PC-3 (cell line): ENCODE data around the gene TNFRSF25. TPM values are rescaled to one million over a fixed set of nuclear protein-coding genes. Genes with fewer than 3 reads are reported as not detected.

Source experiments
- ATAC-seq: fragments of 200-7000 bp; cut with Tn5 transposase; 2 replicates; pipeline ENCODE4 v1.9.1; 2020; ENCODE audit warnings: mild to moderate bottlenecking, moderate library complexity
- BruUV-seq: library from RNA; stranded (reverse); fragments of 400-500 nt; replicated peaks from 2 replicates; lab custom pipeline; 2021; lab: Mats Ljungman, UMichigan
- CTCF ChIA-PET: fragments of 300-600 bp; sonication (Branson Sonifier 250); formaldehyde crosslinking; loops from one replicate; lab custom pipeline; 2022; ENCODE audit warnings: antibody characterized with exemption; lab: Charles Lee
- POLR2A ChIA-PET: fragments of 300-600 bp; sonication (Branson Sonifier 250); formaldehyde crosslinking; loops from one replicate; lab custom pipeline; 2022; ENCODE audit warnings: antibody characterized with exemption; ENCODE audit not compliant: unreplicated experiment; lab: Charles Lee
- DNase-seq: peaks from one replicate; pipeline ENCODE4 v3.0.0-alpha.2; 2015
- H2AFZ ChIP-seq: fragments of 300-600 bp; sonication (generic); 2 replicates; pipeline ENCODE4 v1.6.0; 2016; ENCODE audit warnings: antibody characterized with exemption, low read length
- H3F3A ChIP-seq: fragments of 300-600 bp; sonication (generic); one replicate; pipeline ENCODE4 v1.6.0; 2017; ENCODE audit warnings: antibody characterized with exemption, low read length, control low read depth, mild to moderate bottlenecking; ENCODE audit not compliant: unreplicated experiment
- H3K27ac ChIP-seq: fragments of 300-600 bp; sonication (generic); 2 replicates; pipeline ENCODE4 v1.5.1; 2016; ENCODE audit warnings: mild to moderate bottlenecking, low read length
- H3K27me3 ChIP-seq: fragments of 300-600 bp; sonication (generic); 2 replicates; pipeline ENCODE4 v1.6.1; 2016; ENCODE audit warnings: low read length, mixed read lengths
- H3K36me3 ChIP-seq: fragments of 300-600 bp; sonication (generic); 2 replicates; pipeline ENCODE4 v1.6.1; 2016; ENCODE audit warnings: low read depth, mixed run types, low read length, mixed read lengths
- H3K4me1 ChIP-seq: fragments of 300-600 bp; sonication (generic); 2 replicates; pipeline ENCODE4 v1.5.1; 2016; ENCODE audit warnings: low read length; ENCODE audit not compliant: insufficient read depth
- H3K4me2 ChIP-seq: fragments of 300-600 bp; sonication (generic); 2 replicates; pipeline ENCODE4 v1.6.0; 2016; ENCODE audit warnings: low read length
- H3K4me3 ChIP-seq: fragments of 300-600 bp; sonication (generic); 2 replicates; pipeline ENCODE4 v1.5.1; 2016; ENCODE audit warnings: mild to moderate bottlenecking, low read length, mixed read lengths
- H3K79me2 ChIP-seq: fragments of 300-600 bp; sonication (generic); 2 replicates; pipeline ENCODE4 v1.6.1; 2017; ENCODE audit warnings: low read length, mixed read lengths
- H3K9ac ChIP-seq: fragments of 300-600 bp; sonication (generic); 2 replicates; pipeline ENCODE4 v1.6.0; 2016; ENCODE audit warnings: mild to moderate bottlenecking, low read length
- H3K9me2 ChIP-seq: fragments of 300-600 bp; sonication (generic); replicated peaks from 2 replicates; pipeline ENCODE4 v1.6.1; 2016; ENCODE audit warnings: mixed run types, low read length, mixed read lengths
- H3K9me3 ChIP-seq: fragments of 300-600 bp; sonication (generic); 2 replicates; pipeline ENCODE4 v1.6.1; 2016; ENCODE audit warnings: low read length, mixed read lengths
- H4K20me1 ChIP-seq: fragments of 300-600 bp; sonication (generic); 2 replicates; pipeline ENCODE4 v1.6.1; 2016; ENCODE audit warnings: low read length, mixed read lengths
- EZH2 ChIP-seq: fragments of 300-600 bp; sonication (generic); IDR thresholded peaks from one replicate; pipeline ENCODE4 v1.6.1; 2017; ENCODE audit warnings: antibody characterized with exemption, mild to moderate bottlenecking, low read length; ENCODE audit not compliant: unreplicated experiment
- EZH2phosphoT487 ChIP-seq: fragments of 300-600 bp; sonication (generic); IDR thresholded peaks from 2 replicates; pipeline ENCODE4 v1.6.1; 2018; ENCODE audit warnings: mild to moderate bottlenecking, antibody characterized with exemption, low read length, borderline replicate concordance
- intact Hi-C: fragments of 100-400 bp; cut with micrococcal nuclease; formaldehyde crosslinking; loops from 2 replicates; pipeline ENCODE4 v1.9.0; 2023
- total RNA-seq: library from RNA; depleted of rRNA; stranded (reverse); fragments of >200 nt; gene quantifications from 2 replicates; pipeline ENCODE4 v1.2.3, GENCODE V29; 2014
- TF ChIP-seq, protein P1 (sequence below): fragments of 300-600 bp; sonication (generic); conservative IDR thresholded peaks from 2 replicates; pipeline ENCODE4 v1.5.1; 2017; ENCODE audit warnings: antibody characterized with exemption, low read depth, mild to moderate bottlenecking, low read length

Gene TNFRSF25
- total RNA-seq, 1 experiment from 2014 or later: 42.5 TPM

DNA sequence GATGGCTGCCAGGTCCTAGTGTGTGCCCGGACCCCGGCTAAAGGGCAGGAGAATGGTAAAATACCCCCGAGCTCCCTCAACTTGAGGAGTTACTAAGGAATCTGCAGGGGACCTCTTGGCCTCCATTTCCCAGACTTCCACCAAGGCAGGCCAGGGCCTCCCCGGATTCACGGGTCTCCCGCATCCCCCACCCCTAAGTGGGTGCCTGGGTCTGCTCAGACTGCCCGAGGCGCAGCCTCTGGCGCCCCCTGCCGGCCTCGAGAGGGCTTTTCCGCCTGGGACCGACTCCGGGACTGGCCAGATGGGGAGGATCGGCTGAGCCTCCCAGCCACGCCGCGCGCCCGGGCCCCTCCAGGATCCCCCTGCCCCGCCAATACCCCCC, 23.8 kb upstream of the TNFRSF25 start:
- peak overlapping the region; percentile 78 for H2AFZ ChIP-seq
- no peak for TF ChIP-seq EZH2
- TF ChIP-seq, protein P1, sequence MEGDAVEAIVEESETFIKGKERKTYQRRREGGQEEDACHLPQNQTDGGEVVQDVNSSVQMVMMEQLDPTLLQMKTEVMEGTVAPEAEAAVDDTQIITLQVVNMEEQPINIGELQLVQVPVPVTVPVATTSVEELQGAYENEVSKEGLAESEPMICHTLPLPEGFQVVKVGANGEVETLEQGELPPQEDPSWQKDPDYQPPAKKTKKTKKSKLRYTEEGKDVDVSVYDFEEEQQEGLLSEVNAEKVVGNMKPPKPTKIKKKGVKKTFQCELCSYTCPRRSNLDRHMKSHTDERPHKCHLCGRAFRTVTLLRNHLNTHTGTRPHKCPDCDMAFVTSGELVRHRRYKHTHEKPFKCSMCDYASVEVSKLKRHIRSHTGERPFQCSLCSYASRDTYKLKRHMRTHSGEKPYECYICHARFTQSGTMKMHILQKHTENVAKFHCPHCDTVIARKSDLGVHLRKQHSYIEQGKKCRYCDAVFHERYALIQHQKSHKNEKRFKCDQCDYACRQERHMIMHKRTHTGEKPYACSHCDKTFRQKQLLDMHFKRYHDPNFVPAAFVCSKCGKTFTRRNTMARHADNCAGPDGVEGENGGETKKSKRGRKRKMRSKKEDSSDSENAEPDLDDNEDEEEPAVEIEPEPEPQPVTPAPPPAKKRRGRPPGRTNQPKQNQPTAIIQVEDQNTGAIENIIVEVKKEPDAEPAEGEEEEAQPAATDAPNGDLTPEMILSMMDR: peak; percentile 99
- peak overlapping the region; percentile 97 for H3K27ac ChIP-seq
- H3K9me3 ChIP-seq: no peaks in the 10 kb centered on the region
- no peaks in the 10 kb centered on the region for H3K36me3 ChIP-seq
- peak overlapping the region; percentile 96 for H3K4me2 ChIP-seq
- no peaks in the 10 kb centered on the region for H3K9me2 ChIP-seq
- H3K9ac ChIP-seq: peak overlapping the region; percentile 93
- no peaks in the 10 kb centered on the region for H3K27me3 ChIP-seq
- H3K79me2 ChIP-seq: peaks cover 34% of the 10 kb centered on the region
- peak; percentile 41 for ATAC-seq
- intact Hi-C loops: loop anchor here (5.0 kb wide), 1 partner anchor 138 kb away; no protein-coding TSS in a partner anchor
- H4K20me1 ChIP-seq: no peaks in the 10 kb centered on the region
- ChIA-PET POLR2A (no interaction called here), CTCF (interaction anchor here (0.6 kb wide), 1 partner anchor 32 kb away, joined by 3 read pairs; no protein-coding TSS in a partner anchor)
- DNase-seq: peak; percentile 91
- peaks cover 7% of the 10 kb centered on the region for H3F3A ChIP-seq
- H3K4me1 ChIP-seq: peaks cover 51% of the 10 kb centered on the region
- peak overlapping the region; percentile 89 for H3K4me3 ChIP-seq
- no TSS peak for BruUV-seq

DNA sequence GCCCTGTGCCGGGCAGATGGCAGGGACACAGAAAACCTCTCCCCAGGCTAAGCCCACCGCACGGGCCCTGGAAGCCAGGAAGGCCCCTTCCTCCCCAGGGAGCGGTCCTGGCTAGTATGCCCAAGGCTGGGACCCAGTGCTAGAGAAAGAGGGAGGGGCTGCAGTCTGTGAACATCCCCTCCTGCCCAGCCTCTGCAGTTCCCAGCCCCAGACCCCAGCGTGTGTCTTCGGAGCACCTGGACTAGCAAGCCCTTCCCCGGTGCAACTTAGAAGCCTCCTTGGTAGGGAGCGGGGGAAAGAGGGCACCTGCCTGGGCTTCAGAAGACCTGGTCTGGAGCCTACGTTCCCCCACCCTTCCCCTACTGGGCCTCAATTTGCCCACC, 23.4 kb upstream of the TNFRSF25 start:
- H3F3A ChIP-seq: peaks cover 7% of the 10 kb centered on the region
- H3K27ac ChIP-seq: 0 out of 2 replicates have a peak overlapping the region, but pooled peaks have one; percentile 1
- H3K4me3 ChIP-seq: peak overlapping the region; percentile 89
- no peak overlapping the region for H2AFZ ChIP-seq
- intact Hi-C loops: loop anchor here (5.0 kb wide), 1 partner anchor 138 kb away; no protein-coding TSS in a partner anchor
- no peaks in the 10 kb centered on the region for H3K27me3 ChIP-seq
- peaks cover 38% of the 10 kb centered on the region for H3K79me2 ChIP-seq
- H4K20me1 ChIP-seq: no peaks in the 10 kb centered on the region
- no peaks in the 10 kb centered on the region for H3K9me3 ChIP-seq
- no peaks in the 10 kb centered on the region for H3K36me3 ChIP-seq
- peaks cover 51% of the 10 kb centered on the region for H3K4me1 ChIP-seq
- DNase-seq (no peak), ATAC-seq (no peak)
- POLR2A ChIA-PET: no interaction called here
- no TSS peak for BruUV-seq
- no peaks in the 10 kb centered on the region for H3K9me2 ChIP-seq
- TF ChIP-seq, protein P1: no peak
- TF ChIP-seq EZH2: no peak
- TF ChIP-seq EZH2phosphoT487: no peak
- CTCF ChIA-PET: interaction anchor here (0.6 kb wide), 1 partner anchor 32 kb away, joined by 3 read pairs; no protein-coding TSS in a partner anchor
- peak overlapping the region; percentile 96 for H3K4me2 ChIP-seq
- peak overlapping the region; percentile 93 for H3K9ac ChIP-seq
